Testis (tissue), 2 donors: ENCODE results near the gene CEP19.

Experiments
- POLR2A ChIP-seq: fragments of 450-650 bp; IDR thresholded peaks from one replicate; pipeline ENCODE4 v1.6.1; 2017; ENCODE audit warnings: antibody characterized with exemption, mild to moderate bottlenecking, moderate library complexity
- TF ChIP-seq, protein P1 (sequence below), 3 experiments: fragments of 450-650 bp in 2 of 3; fragments of 200-600 bp in 1 of 3; sonication (generic) in 1 of 3; IDR thresholded peaks; one replicate each; pipeline ENCODE4 v1.5.1; 2016 to 2019; ENCODE audit warnings: antibody characterized with exemption in 3 of 3, mild to moderate bottlenecking in 2 of 3, moderate library complexity in 1 of 3

DNA sequence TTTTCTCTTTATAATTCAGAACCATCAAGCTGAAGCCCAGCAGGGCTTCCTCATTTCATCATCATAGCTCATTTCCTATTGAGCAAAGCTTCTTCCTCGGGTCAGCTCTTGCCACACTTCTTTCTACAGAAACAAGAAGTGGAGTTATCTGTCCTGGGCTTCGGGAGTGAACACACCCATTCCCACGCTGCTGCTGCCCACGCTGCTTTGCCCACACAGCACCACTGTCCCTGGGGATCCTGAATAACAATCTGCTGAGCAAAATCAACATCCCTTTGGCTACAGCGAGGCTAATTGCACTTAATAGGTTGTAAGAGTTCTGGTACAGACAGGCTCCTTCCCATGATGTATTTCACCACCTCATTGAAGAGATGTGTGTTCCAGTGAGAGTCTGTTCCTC, 23.7 kb downstream of the CEP19 start:
- no peak for TF ChIP-seq POLR2A
- TF ChIP-seq, protein P1, sequence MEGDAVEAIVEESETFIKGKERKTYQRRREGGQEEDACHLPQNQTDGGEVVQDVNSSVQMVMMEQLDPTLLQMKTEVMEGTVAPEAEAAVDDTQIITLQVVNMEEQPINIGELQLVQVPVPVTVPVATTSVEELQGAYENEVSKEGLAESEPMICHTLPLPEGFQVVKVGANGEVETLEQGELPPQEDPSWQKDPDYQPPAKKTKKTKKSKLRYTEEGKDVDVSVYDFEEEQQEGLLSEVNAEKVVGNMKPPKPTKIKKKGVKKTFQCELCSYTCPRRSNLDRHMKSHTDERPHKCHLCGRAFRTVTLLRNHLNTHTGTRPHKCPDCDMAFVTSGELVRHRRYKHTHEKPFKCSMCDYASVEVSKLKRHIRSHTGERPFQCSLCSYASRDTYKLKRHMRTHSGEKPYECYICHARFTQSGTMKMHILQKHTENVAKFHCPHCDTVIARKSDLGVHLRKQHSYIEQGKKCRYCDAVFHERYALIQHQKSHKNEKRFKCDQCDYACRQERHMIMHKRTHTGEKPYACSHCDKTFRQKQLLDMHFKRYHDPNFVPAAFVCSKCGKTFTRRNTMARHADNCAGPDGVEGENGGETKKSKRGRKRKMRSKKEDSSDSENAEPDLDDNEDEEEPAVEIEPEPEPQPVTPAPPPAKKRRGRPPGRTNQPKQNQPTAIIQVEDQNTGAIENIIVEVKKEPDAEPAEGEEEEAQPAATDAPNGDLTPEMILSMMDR (IDR thresholded peaks at IDR 0.05): no peak
